OCI-M1 (cell line): ENCODE results near the gene MLLT10.

Experiments
- DNase-seq: peaks from one replicate; lab custom pipeline; 2025; lab: John Stamatoyannopoulos, UW

MLLT10 gene

GRCh38 chr10:21769041-21769440, 235.0 kb downstream of the MLLT10 start:
- DNase-seq: no peak

- no peak for DNase-seq
Measured at GRCh38 chr10:21771219-21771618, 237.2 kb downstream of the MLLT10 start.

- DNase-seq: no peak
Measured at GRCh38 chr10:21776883-21777282, 242.9 kb downstream of the MLLT10 start.

- no peak for DNase-seq
Measured at GRCh38 chr10:21791276-21791675, 257.2 kb downstream of the MLLT10 start.
